Measurements from ENCODE around the gene S1PR3. TPM values are rescaled to one million over a fixed set of nuclear protein-coding genes. Genes with fewer than 3 reads are reported as not detected.

The S1PR3 gene
- total RNA-seq, 1 experiment from 2014 or later = 42.9 TPM

DNA sequence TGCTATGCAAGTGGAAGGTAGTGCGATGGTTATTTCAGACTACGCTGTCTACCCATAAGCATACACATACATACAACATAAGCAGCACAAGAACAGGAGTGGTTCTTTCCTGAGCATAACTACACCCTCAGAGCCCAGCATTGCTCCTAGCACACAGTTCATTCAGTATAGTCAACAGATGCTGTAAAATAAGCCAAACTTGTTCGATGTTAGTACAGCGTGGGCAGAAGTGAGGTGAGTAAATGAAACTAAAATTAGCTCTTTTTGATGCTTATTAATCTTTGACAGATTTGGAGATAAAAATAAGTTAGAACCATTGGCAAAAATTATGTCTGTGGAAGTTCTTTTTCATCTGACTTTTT, 47.8 kb downstream of the S1PR3 start:
- no peaks in the 10 kb centered on the region for H3K9me3 ChIP-seq (ENCODE audit: low read depth, low read length, poor library complexity, severe bottlenecking)
- CTCF ChIA-PET = no interaction called here
- no peak for DNase-seq (ENCODE audit: low spot score)
- H3K27ac ChIP-seq (ENCODE audit: low read depth, low read length, poor library complexity, severe bottlenecking) = no peak overlapping the region
- no TSS peak for BruUV-seq (replicated peaks)
- POLR2A ChIA-PET (ENCODE audit: low non-redundant PET) = no interaction called here
- no peaks in the 10 kb centered on the region for H3K4me1 ChIP-seq (ENCODE audit: insufficient read depth, low read length, poor library complexity, severe bottlenecking)
- no peaks in the 10 kb centered on the region for H3K36me3 ChIP-seq (ENCODE audit: insufficient read depth, low read length, poor library complexity, severe bottlenecking)
- H3K27me3 ChIP-seq (replicated peaks; ENCODE audit: insufficient read depth, low read depth, low read length, poor library complexity) = no peaks in the 10 kb centered on the region
- intact Hi-C loops (cut with micrococcal nuclease; ENCODE audit: unreplicated experiment) = no loop called here
- TF ChIP-seq, protein P1, sequence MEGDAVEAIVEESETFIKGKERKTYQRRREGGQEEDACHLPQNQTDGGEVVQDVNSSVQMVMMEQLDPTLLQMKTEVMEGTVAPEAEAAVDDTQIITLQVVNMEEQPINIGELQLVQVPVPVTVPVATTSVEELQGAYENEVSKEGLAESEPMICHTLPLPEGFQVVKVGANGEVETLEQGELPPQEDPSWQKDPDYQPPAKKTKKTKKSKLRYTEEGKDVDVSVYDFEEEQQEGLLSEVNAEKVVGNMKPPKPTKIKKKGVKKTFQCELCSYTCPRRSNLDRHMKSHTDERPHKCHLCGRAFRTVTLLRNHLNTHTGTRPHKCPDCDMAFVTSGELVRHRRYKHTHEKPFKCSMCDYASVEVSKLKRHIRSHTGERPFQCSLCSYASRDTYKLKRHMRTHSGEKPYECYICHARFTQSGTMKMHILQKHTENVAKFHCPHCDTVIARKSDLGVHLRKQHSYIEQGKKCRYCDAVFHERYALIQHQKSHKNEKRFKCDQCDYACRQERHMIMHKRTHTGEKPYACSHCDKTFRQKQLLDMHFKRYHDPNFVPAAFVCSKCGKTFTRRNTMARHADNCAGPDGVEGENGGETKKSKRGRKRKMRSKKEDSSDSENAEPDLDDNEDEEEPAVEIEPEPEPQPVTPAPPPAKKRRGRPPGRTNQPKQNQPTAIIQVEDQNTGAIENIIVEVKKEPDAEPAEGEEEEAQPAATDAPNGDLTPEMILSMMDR (conservative IDR thresholded peaks at IDR 0.05; ENCODE audit: low read depth, low read length) = no peak
- TF ChIP-seq EZH2 (IDR thresholded peaks at IDR 0.05; ENCODE audit: borderline replicate concordance, low read depth, low read length, poor library complexity, severe bottlenecking) = no peak
- no peak overlapping the region for H3K4me3 ChIP-seq (ENCODE audit: low read depth, low read length, poor library complexity, severe bottlenecking)

DNA sequence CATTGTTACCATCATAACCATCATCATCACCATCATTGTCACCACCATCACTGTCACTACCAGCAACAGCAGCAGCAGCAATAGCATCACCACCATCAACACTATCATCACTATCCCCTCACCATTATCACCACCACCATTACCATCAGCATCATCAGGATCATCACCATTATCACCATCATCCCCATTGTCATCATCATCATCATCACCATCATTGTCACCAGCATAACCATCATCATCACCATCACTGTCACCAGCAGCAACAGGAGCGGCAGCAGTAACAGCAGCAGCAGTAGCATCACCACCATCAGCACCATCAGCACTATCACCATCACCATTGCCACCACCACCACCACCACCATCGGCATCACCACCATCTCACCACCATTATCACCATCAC, 48.4 kb downstream of the S1PR3 start:
- ChIA-PET CTCF (no interaction called here), POLR2A (ENCODE audit: low non-redundant PET) (no interaction called here)
- intact Hi-C loops (cut with micrococcal nuclease; ENCODE audit: unreplicated experiment) = no loop called here
- H3K4me3 ChIP-seq (ENCODE audit: low read depth, low read length, poor library complexity, severe bottlenecking) = no peak overlapping the region
- no peaks in the 10 kb centered on the region for H3K9me3 ChIP-seq (ENCODE audit: low read depth, low read length, poor library complexity, severe bottlenecking)
- no peak for DNase-seq (ENCODE audit: low spot score)
- H3K27ac ChIP-seq (ENCODE audit: low read depth, low read length, poor library complexity, severe bottlenecking) = no peak overlapping the region
- H3K4me1 ChIP-seq (ENCODE audit: insufficient read depth, low read length, poor library complexity, severe bottlenecking) = no peaks in the 10 kb centered on the region
- BruUV-seq (replicated peaks) = no TSS peak
- TF ChIP-seq, protein P1 (conservative IDR thresholded peaks at IDR 0.05; ENCODE audit: low read depth, low read length) = no peak
- TF ChIP-seq EZH2 (IDR thresholded peaks at IDR 0.05; ENCODE audit: borderline replicate concordance, low read depth, low read length, poor library complexity, severe bottlenecking) = no peak
- no peaks in the 10 kb centered on the region for H3K27me3 ChIP-seq (replicated peaks; ENCODE audit: insufficient read depth, low read depth, low read length, poor library complexity)
- H3K36me3 ChIP-seq (ENCODE audit: insufficient read depth, low read length, poor library complexity, severe bottlenecking) = no peaks in the 10 kb centered on the region

DNA sequence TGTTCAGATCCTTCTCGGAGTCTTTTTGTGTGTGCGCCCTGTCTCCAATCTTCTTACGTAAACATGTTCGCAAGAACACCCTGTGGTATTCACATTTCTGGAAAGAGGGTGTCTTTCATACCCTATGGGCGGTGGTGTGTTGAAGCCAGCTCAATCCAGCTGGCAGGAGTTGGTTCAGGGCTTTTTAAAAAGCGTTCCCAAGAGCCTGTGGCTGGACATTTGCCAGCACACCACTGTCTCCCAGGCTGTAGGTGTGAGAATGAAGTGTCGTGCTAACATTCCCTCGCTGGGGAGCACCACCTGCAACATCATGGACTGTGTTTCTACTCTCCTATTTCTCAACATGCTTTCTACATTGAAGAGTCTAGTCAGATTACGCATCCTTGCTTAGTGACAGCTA, 51.7 kb downstream of the S1PR3 start:
- intact Hi-C loops (cut with micrococcal nuclease; ENCODE audit: unreplicated experiment) = no loop called here
- H3K27me3 ChIP-seq (replicated peaks; ENCODE audit: insufficient read depth, low read depth, low read length, poor library complexity) = no peaks in the 10 kb centered on the region
- no peak for DNase-seq (ENCODE audit: low spot score)
- no peak overlapping the region for H3K27ac ChIP-seq (ENCODE audit: low read depth, low read length, poor library complexity, severe bottlenecking)
- H3K36me3 ChIP-seq (ENCODE audit: insufficient read depth, low read length, poor library complexity, severe bottlenecking) = no peaks in the 10 kb centered on the region
- no peak overlapping the region for H3K4me3 ChIP-seq (ENCODE audit: low read depth, low read length, poor library complexity, severe bottlenecking)
- TF ChIP-seq, protein P1 (conservative IDR thresholded peaks at IDR 0.05; ENCODE audit: low read depth, low read length) = no peak
- TF ChIP-seq EZH2 (IDR thresholded peaks at IDR 0.05; ENCODE audit: borderline replicate concordance, low read depth, low read length, poor library complexity, severe bottlenecking) = no peak
- H3K9me3 ChIP-seq (ENCODE audit: low read depth, low read length, poor library complexity, severe bottlenecking) = no peaks in the 10 kb centered on the region
- POLR2A ChIA-PET (ENCODE audit: low non-redundant PET) = no interaction called here
- CTCF ChIA-PET = no interaction called here
- H3K4me1 ChIP-seq (ENCODE audit: insufficient read depth, low read length, poor library complexity, severe bottlenecking) = no peaks in the 10 kb centered on the region
- BruUV-seq (replicated peaks) = no TSS peak
